MM.1S (cell line): ENCODE results near the gene UBL5.
"Not testable (repeated sequence)": the region's sequence is repeated elsewhere in the genome, so short reads cannot be mapped to it uniquely, and the experiment has no call there.

Experiments
- CTCF ChIP-seq: fragments of 300-600 bp; sonication (generic); IDR thresholded peaks from 2 replicates; pipeline ENCODE4 v1.5.1; 2016; ENCODE audit warnings: antibody characterized with exemption, low read length, mixed read lengths
- EZH2 ChIP-seq: fragments of 300-600 bp; sonication (generic); optimal IDR thresholded peaks from 2 replicates; pipeline ENCODE3; 2017; ENCODE audit warnings: low read depth, mild to moderate bottlenecking, antibody characterized with exemption, low read length, mixed read lengths

DNA sequence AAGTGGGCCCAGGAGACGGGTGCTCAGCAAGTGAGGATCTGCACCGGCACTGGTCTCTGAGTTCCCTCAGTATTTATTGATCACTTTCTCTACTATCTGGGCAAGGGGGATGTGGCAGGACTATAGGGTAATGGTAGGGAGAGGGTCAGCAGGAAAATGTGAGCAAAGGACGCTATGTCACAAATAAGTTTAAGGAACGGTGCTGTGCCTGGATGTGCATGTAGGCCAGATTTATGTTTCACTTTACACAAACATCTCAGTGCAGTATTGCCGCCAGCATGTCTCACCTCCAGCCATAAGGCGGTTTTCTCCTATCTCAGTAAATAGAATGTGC, 43.6 kb upstream of the UBL5 start:
- not testable (repeated sequence) for TF ChIP-seq CTCF, EZH2
